CD4-positive, alpha-beta T cell (primary cell): ENCODE measurements around the gene JPT1. TPM values are rescaled to one million over a fixed set of nuclear protein-coding genes. Genes with fewer than 3 reads are reported as not detected.

Experiments used
- ATAC-seq: fragments of 200-7000 bp; cut with Tn5 transposase; one replicate; pipeline ENCODE4 v1.10.0; 2022; ENCODE audit warnings: mild to moderate bottlenecking; ENCODE audit not compliant: poor library complexity
- CTCF ChIA-PET: fragments of 350-600 bp; sonication (Branson Sonifier 250); formaldehyde crosslinking; loops from one replicate; lab custom pipeline; 2021; ENCODE audit warnings: antibody characterized with exemption, inconsistent platforms; lab: Charles Lee
- POLR2A ChIA-PET: fragments of 350-600 bp; sonication (Branson Sonifier 250); formaldehyde crosslinking; loops from one replicate; lab custom pipeline; 2021; ENCODE audit warnings: antibody characterized with exemption, inconsistent platforms; lab: Charles Lee
- DNase-seq, 14 experiments: peaks; one replicate each; pipeline ENCODE4 v3.0.0-alpha.2; 2013 to 2020; ENCODE audit warnings: mixed read lengths in 2 of 14
- H3K27ac ChIP-seq, 2 donors: one replicate each; pipeline versions ENCODE4 v1.5.1 to v1.7.0; 2013; ENCODE audit warnings: low read length in 2 of 2, low read depth in 1 of 2, mild to moderate bottlenecking in 1 of 2
- H3K27me3 ChIP-seq, 2 experiments: 1 replicate in 1 of 2; 2 replicates in 1 of 2; pipeline versions ENCODE4 v1.6.1 to v1.7.0; 2013; ENCODE audit warnings: low read length in 2 of 2, control low read depth in 1 of 2, mild to moderate bottlenecking in 1 of 2, moderate library complexity in 1 of 2; ENCODE audit not compliant: insufficient read depth in 2 of 2, control insufficient read depth in 1 of 2
- H3K36me3 ChIP-seq: one replicate; pipeline ENCODE4 v1.6.1; 2013; ENCODE audit warnings: low read length, control low read depth; ENCODE audit not compliant: insufficient read depth
- H3K4me1 ChIP-seq: one replicate; pipeline ENCODE4 v1.6.1; 2013; ENCODE audit warnings: low read length, control low read depth; ENCODE audit not compliant: insufficient read depth
- H3K4me3 ChIP-seq: one replicate; pipeline ENCODE4 v1.5.1; 2013; ENCODE audit warnings: mild to moderate bottlenecking, low read length, moderate library complexity
- H3K9me3 ChIP-seq, 2 experiments: 1 replicate in 1 of 2; 2 replicates in 1 of 2; pipeline versions ENCODE4 v1.6.1 to v1.7.0; 2013; ENCODE audit warnings: low read length in 2 of 2, mild to moderate bottlenecking in 2 of 2, control low read depth in 1 of 2, moderate library complexity in 1 of 2; ENCODE audit not compliant: control insufficient read depth in 1 of 2, insufficient read depth in 1 of 2
- H3K27ac Mint-ChIP-seq: one replicate; pipeline ENCODE4 v1.8.0; 2020; ENCODE audit warnings: mixed read lengths
- H3K27me3 Mint-ChIP-seq: one replicate; pipeline ENCODE4 v1.8.0; 2021; ENCODE audit warnings: mixed read lengths
- H3K36me3 Mint-ChIP-seq: one replicate; pipeline ENCODE4 v1.8.0; 2021; ENCODE audit warnings: low read depth, mixed read lengths
- H3K4me1 Mint-ChIP-seq: one replicate; pipeline ENCODE4 v1.8.0; 2021; ENCODE audit warnings: low read depth, mixed read lengths
- H3K4me3 Mint-ChIP-seq: one replicate; pipeline ENCODE4 v1.8.0; 2020; ENCODE audit warnings: mild to moderate bottlenecking, mixed read lengths
- H3K9me3 Mint-ChIP-seq: one replicate; pipeline ENCODE4 v1.8.0; 2020; ENCODE audit warnings: mixed read lengths
- intact Hi-C, 2 experiments: fragments of 100-400 bp; cut with DNase I in 1 of 2; cut with micrococcal nuclease in 1 of 2; formaldehyde crosslinking; loops; one replicate each; pipeline versions ENCODE4 v1.15.1 to v1.9.0; 2023 to 2025; cut with DNase I, micrococcal nuclease
- total RNA-seq, 174 experiments: library from RNA in 2 of 174; stranded (reverse) in 2 of 174; gene quantifications; one replicate each; pipeline ENCODE4 v1.2.3 and lab custom pipeline; 2021 to 2026
- TF ChIP-seq, protein P1 (sequence below): fragments of 200-600 bp; IDR thresholded peaks from one replicate; pipeline ENCODE4 v1.8.0; 2022; ENCODE audit warnings: antibody characterized with exemption, mild to moderate bottlenecking

JPT1 gene
- total RNA-seq, 2 experiments from 2014 or later: 21.3 to 25.5 TPM

DNA sequence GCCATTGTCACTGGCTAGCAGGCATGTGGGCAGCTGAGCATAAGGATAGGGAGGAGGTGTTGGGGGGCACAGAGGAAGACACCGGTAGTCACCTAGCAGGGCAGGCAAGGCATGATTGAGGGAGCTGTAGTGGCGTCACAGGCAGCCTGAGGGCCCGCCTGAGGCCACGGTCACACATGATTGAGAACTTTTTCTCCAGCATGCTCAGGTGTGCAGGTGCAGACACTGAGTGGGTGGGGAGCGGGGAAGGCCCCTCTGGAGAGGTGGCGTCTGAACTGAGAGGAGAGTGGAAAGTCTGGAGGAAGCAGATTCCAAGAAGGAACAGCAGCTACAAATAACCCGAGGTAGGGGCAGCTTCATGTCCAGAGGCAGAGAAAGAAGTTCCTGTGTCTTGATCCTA, 55.5 kb downstream of the JPT1 start:
- ChIA-PET CTCF (interaction anchor here (0.5 kb wide), 1 partner anchor 343 kb away, joined by 3 read pairs; no protein-coding TSS in a partner anchor), POLR2A (interaction anchor here (1.2 kb wide), 1 partner anchor 163 kb away, joined by 3 read pairs; the partner anchor contains the start of genes GGA3 and MRPS7)
- no peak for ATAC-seq
- no peak overlapping the region for H3K4me3 ChIP-seq
- Mint-ChIP-seq H3K27ac (no peak overlapping the region), H3K27me3 (no peaks in the 10 kb centered on the region), H3K36me3 (no peaks in the 10 kb centered on the region), H3K4me3 (no peak overlapping the region), H3K9me3 (no peaks in the 10 kb centered on the region), H3K4me1 (no peaks in the 10 kb centered on the region)
- no peaks in the 10 kb centered on the region for H3K27me3 ChIP-seq
- intact Hi-C loops: no loop called here
- H3K36me3 ChIP-seq: peaks cover 11% of the 10 kb centered on the region
- no peak for DNase-seq
- H3K4me1 ChIP-seq: no peaks in the 10 kb centered on the region
- peaks cover 0 to 2% of the 10 kb centered on the region in 2 experiments for H3K9me3 ChIP-seq
- H3K27ac ChIP-seq: no peak overlapping the region
- TF ChIP-seq, protein P1, sequence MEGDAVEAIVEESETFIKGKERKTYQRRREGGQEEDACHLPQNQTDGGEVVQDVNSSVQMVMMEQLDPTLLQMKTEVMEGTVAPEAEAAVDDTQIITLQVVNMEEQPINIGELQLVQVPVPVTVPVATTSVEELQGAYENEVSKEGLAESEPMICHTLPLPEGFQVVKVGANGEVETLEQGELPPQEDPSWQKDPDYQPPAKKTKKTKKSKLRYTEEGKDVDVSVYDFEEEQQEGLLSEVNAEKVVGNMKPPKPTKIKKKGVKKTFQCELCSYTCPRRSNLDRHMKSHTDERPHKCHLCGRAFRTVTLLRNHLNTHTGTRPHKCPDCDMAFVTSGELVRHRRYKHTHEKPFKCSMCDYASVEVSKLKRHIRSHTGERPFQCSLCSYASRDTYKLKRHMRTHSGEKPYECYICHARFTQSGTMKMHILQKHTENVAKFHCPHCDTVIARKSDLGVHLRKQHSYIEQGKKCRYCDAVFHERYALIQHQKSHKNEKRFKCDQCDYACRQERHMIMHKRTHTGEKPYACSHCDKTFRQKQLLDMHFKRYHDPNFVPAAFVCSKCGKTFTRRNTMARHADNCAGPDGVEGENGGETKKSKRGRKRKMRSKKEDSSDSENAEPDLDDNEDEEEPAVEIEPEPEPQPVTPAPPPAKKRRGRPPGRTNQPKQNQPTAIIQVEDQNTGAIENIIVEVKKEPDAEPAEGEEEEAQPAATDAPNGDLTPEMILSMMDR: no peak

DNA sequence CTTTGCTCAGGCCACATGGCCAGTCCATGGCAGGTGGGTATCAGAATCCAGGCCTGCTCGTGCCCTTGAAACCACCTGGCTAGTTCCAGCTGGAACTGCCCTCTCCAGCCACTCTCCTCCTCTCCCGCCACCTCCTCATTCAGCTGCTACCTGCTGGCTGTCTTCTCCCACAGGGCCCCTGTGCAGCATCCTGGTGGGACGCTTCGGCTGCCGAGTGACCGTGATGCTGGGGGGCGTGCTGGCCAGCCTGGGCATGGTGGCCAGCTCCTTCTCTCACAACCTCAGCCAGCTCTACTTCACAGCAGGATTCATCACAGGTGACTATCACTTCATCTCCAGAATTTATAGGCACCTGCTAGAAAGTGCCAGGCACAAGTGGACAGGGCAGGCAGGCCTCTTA, 56.4 kb downstream of the JPT1 start:
- intact Hi-C loops: no loop called here
- ChIA-PET CTCF (no interaction called here), POLR2A (no interaction called here)
- H3K9me3 ChIP-seq: peaks cover 0 to 4% of the 10 kb centered on the region in 2 experiments
- no peaks in the 10 kb centered on the region for H3K36me3 Mint-ChIP-seq
- DNase-seq (no peak), ATAC-seq (no peak)
- H3K9me3 Mint-ChIP-seq: no peaks in the 10 kb centered on the region
- H3K4me3 Mint-ChIP-seq: no peak overlapping the region
- no peaks in the 10 kb centered on the region for H3K27me3 Mint-ChIP-seq
- no peaks in the 10 kb centered on the region for H3K4me1 ChIP-seq
- H3K4me3 ChIP-seq: no peak overlapping the region
- TF ChIP-seq, protein P1: no peak
- no peaks in the 10 kb centered on the region for H3K27me3 ChIP-seq
- H3K27ac Mint-ChIP-seq: no peak overlapping the region
- H3K36me3 ChIP-seq: peaks cover 11% of the 10 kb centered on the region
- H3K27ac ChIP-seq: no peak overlapping the region
- H3K4me1 Mint-ChIP-seq: no peaks in the 10 kb centered on the region

DNA sequence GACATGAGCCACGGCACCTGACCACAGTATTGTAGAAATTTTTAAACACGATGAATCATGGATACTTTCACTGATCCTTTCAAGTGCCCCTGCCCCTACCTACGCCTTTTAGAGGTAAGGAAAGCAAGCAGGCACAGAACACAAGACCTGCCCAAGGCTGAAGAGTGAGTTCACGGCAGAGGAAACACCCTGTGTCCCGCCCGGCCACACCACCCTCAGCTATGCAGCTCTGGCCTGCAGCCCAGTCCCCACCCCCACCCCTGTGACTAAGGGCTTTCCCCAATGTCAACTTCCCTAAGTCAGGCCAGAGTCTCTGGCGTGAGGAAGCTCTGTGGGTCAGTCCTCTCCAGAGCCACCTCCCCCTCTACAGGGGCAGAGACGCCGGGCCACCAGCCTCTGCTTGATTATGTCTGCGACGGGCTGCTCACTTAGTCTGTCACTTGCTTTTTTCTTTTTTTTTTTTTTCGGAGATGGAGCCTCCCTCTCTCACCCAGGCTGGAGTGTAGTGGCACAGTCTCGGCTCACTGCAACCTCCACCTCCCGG, 58.2 kb downstream of the JPT1 start:
- H3K4me1 ChIP-seq: peaks cover 4% of the 10 kb centered on the region
- H3K27me3 ChIP-seq: no peaks in the 10 kb centered on the region
- H3K27ac Mint-ChIP-seq: no peak overlapping the region
- H3K9me3 ChIP-seq: peaks cover 0 to 4% of the 10 kb centered on the region in 2 experiments
- peaks cover 5% of the 10 kb centered on the region for H3K4me1 Mint-ChIP-seq
- H3K9me3 Mint-ChIP-seq: no peaks in the 10 kb centered on the region
- ChIA-PET POLR2A (no interaction called here), CTCF (no interaction called here)
- H3K36me3 Mint-ChIP-seq: no peaks in the 10 kb centered on the region
- H3K36me3 ChIP-seq: peaks cover 11% of the 10 kb centered on the region
- DNase-seq (peak in 2 of 14 experiments; percentile 64 to 73), ATAC-seq (no peak)
- H3K27me3 Mint-ChIP-seq: no peaks in the 10 kb centered on the region
- no peak overlapping the region for H3K27ac ChIP-seq
- no peak overlapping the region for H3K4me3 Mint-ChIP-seq
- intact Hi-C loops: no loop called here
- H3K4me3 ChIP-seq: no peak overlapping the region
- TF ChIP-seq, protein P1: no peak
